DMS153 treated with DMSO at 0.1 percent for 48 hours (cell line): Measurements from ENCODE around the gene ILKAP.

ENCODE experiments used
- DNase-seq: peaks from one replicate; lab custom pipeline; 2025; ENCODE audit not compliant: unreplicated experiment; lab: John Stamatoyannopoulos, UW

ILKAP gene

DNA sequence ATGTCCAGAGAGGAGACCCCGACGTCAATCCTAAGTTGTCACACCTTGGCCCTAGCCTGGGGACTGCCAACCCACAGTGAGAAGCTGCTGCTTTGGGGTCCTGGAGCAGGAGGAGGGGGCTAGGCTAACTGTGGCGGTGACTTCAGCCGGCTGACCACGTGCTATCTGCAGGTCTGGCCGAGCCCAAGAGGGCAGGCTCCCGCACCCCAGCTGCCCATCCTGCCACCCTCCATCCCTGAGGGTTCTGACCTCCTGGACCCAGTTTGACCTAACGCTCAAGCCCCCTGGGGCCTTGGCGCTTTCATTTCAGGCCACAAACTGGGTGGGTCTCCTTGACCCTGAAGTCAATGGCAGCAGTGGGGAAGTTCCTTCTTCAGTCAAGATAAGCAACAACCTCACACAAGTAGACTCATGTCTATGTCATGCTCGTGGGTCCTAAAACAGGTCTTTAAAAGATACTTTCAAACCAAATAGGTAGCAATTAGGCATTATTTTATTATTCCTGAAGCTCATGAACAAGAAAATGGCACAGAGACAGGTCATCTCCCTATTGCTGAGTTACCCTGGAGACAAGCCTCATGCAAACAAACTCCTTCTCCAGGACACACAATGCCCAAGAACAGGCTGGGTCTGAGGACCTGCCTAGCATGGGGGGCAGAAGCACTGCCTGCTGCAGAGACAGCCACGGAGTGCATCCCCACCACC, 34.1 kb upstream of the ILKAP start:
- DNase-seq = no peak

DNA sequence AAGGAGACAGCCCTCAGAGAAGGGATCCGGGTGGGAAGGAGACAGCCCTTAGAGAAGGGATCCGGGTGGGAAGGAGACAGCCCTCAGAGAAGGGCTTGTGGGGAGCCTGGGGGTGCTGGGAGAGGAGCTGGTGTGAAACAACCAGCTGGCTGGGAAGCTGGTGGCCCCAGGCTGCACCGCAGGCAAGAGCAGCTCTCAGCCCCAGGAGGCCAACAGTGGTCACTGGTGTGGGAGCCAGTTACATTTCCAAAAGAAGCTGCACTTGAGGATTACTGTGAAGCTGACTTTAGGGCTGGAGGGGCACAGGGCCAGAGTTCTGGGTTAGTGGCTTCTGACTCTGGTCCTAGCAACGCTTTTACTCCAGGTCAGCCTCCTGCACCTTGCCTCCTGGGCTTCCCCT, 33.1 kb upstream of the ILKAP start:
- no peak for DNase-seq

DNA sequence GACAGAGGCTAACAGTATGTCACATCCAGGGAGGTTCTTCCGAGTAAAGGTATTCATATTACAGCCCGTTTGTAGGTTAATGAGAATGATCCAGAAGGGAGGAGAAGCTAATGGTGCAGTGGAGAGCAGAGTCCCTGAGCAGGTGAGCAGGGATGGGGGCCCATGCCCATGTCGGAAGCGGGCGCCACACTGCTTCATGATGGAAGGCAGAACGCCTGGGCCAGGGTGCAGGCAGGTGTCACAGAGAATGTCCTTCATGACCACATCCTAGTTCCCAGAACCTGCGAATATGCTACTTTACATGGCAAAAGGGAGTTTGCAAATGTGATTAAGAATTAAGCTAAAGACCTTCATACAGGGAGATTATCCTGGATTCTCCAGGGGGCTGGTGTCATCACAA, 32.4 kb upstream of the ILKAP start:
- no peak for DNase-seq

DNA sequence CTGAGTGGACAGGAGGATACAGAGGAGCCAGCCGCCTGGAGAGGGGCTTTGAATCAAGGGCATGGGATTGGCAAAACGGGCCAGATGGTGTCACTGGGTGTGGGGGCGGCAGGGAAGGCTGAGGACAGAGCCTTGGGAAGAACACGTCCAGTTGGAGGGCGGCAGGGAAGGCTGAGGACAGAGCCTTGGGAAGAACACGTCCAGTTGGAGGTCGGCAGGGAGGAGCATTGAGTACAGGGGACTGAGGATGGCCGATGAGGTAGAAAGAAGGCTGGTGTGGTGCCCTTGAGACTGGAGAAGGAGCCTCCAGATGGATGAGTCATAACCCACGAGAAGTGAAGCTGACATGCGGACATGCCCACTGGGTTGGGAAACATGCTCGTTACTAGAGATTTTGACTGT, 31.8 kb upstream of the ILKAP start:
- no peak for DNase-seq

DNA sequence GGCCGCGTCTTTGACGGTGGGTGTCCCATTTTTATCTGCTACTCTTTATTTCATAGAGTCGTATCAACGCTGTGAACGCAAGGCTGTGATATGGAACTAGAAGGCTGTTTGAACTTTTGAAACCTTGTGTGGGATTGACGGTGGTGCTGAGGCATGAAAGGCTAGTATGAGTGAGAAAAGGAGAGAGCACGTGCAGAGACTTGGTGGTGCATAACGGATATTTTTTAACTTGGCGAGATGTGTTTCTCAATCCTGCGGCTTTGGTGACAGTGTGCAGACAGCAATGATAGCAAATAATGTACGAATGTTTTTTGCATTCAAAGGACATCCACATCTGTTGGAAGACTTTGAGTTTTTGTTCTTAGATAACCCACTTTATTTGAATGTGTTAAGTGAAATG, 30.1 kb upstream of the ILKAP start:
- DNase-seq = no peak

DNA sequence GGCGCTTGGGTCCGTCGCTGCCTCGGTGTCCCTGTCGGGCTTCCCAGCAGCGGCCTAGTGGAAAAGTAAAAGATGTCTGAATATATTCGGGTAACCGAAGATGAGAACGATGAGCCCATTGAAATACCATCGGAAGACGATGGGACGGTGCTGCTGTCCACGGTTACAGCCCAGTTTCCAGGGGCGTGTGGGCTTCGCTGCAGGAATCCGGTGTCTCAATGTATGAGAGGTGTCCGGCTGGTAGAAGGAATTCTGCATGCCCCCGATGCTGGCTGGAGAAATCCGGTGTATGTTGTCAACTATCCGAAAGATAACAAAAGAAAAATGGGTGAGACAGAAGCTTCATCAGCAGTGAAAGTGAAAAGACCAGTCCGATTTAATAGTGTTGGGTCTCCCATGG, 28.3 kb upstream of the ILKAP start:
- no peak for DNase-seq

DNA sequence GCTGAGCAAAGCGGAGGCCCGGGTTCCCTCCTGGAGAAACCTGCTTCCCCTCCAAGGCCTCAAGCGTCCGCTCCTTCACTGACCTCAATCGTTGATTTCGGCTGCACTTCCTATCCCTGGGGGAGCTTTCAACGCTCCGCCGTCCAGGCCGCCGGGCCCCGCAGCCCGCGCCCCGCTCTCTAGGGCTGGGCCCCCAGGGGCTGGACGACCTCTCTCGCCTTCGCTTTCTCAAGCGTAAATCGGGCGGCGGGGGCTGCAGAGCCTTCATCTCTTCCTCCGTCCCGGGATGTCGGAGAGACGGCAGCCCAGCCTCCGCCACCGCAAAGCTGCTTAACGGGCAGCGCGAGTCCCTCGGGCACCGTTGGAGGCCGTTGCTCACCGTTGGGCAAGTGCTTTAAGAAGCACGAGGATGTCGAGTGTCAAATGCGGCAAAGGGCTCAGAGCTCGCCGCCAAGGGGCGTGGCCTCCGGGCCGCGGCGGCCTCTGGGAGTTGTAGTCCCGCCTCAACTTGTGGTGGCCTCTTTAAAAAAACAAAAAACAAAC, 27.8 kb upstream of the ILKAP start:
- no peak for DNase-seq

DNA sequence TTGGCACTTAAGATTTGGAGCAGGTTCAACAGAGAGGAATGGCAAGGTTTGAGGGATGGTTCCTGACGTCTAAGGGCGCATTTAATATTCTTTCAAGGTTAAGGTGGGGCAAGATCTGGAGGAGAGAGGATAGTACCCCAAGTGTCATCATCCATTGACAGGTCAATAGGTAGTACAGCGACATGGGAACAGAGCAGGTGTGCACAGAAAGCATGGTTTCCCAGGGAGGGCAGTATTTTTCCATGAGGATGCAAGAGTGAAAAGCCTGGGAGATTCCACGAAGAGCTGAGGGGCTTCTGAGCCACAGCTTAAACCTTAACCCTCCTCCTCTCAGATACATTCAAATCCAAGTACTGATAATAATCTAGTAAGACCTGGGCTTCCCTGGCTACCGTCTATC, 27.2 kb upstream of the ILKAP start:
- no peak for DNase-seq

DNA sequence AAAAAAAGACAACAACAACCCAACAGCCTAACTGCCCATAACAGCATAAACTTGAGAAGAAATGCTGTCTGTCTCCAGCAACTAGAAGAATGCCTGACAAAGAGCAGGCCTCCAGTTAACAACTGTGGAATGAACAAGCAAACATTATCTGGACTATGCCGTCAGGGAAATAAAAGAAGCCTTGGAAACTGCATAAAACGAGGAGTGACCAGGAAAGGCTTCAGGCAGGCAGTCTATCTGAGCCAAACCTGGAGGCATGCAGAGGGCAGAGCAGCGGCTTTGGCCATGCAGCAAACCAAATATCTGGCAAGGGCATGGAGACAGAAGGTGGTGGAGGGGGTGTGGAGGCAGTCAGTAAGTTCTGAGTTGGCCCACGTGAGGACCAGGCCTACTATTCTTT, 25.2 kb upstream of the ILKAP start:
- DNase-seq = no peak

DNA sequence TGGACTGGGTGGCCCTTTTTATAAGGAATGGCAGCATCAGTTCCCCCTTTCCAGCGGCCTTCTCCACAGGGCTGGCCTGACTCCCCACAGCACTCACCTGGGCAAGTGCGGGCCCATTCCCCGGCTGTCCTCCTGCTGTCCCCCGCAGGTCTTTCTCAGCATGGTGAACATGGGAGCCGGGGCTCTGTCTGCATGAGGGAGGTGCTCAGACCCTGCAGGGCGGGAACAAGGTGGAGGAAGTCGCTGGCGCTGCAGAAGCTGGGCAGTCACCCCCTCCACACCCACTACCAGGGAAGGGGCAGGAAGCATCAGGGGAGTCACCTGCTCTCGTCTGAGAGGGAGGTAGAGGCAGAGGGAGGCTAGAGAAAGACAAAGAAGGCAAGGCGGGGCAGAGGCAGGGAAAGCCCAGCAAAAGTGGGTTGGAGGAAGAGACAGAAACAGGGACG, 24.1 kb upstream of the ILKAP start:
- no peak for DNase-seq

DNA sequence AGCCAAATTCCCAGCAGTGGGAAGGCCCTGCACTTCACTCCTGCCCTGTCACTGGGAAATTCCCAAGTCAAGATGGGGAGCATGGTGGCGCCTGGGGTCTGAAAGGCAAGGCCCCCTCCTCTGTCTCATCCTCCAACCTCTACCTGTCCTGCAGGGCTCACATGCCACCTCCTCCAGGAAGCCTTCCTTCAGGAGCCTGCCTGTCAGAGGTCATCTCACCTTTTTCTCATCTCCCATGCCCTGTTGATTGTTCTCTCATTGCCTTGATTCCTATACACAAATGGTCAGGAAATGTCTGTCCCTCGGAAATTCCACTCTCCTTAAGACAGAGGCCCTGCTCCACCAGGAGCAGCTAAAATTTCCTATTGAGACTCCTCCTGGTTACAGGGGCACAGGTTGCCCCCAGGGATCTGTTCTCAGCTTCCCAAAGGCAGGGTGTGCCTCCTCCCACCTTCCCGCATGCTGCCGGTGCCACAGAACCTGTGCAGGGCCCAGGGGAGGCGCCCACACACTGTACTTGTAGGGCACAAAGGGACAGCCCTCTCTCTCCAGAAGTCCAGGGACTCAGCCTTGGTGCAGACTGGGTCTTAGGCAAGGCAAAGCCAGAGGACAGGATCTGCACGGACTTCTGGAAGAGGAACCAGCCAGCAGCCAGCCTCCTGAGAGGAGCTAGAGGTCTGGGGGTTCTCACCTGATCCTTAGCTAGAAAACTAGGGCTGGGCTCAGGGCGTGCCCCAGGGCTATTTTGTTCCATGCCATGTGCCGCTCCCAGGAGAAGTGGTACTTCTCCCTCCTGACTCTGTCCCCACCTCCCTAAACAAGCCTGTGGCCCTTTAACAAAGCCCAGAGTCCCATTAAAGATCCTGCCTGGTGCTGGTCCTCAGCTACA, 23.4 kb upstream of the ILKAP start:
- no peak for DNase-seq

DNA sequence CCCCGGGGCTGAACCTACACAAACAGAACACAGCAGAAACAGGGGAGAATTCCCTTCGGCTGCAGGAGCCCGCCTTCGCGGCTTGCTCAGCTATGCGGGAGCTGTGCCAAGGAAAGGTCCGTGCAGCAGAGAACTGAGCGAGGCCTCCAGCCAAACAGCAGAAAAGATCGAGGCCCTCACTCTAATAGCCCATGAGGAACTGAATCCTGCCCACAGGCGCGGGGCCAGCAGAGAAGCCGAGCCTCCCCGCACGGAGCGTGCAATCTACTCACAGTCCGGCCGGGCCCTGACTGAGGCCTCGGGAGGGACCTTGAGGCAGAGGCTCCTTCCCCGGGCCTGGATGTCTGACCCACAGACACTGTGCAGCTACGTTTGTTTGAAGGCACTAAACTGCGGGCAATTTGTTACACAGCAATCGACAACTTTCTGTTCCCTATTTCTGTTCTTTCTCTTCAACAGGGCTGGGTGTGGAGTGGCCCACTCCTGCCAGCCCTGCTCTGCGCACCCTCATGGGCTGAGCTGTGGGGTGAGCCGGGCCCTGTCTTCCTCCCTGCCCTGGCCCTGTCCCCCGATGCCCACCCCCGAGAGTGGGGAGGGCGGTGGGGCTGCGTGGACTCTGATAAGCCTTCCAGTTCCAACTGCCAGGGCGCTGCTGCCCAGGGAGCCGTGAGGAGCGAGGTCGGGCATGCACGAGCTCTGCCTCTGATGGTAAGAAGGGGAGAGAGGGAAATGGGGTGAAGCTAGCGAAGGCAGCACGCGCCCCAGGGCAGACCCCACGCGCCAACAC, 22.6 kb upstream of the ILKAP start:
- DNase-seq = no peak

DNA sequence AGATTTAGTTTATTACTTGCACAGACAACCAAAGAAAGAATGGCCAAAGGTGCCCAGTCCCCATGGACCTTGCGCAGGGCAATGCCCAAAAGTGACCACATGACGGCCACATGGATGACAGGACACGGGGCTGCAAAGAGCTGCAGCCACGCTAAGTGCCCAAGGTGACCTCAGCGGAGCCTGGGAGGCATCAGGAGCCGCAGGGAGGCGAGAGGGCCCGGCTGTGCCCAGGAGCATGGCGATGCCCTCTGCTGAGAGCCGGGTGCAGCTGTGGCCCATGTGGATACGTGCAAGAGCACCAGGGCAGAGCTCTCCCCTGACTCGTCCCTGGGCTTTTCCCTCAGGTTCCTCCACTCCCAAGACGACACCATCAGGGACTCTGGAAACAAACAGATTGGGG, 21.6 kb upstream of the ILKAP start:
- DNase-seq = no peak

DNA sequence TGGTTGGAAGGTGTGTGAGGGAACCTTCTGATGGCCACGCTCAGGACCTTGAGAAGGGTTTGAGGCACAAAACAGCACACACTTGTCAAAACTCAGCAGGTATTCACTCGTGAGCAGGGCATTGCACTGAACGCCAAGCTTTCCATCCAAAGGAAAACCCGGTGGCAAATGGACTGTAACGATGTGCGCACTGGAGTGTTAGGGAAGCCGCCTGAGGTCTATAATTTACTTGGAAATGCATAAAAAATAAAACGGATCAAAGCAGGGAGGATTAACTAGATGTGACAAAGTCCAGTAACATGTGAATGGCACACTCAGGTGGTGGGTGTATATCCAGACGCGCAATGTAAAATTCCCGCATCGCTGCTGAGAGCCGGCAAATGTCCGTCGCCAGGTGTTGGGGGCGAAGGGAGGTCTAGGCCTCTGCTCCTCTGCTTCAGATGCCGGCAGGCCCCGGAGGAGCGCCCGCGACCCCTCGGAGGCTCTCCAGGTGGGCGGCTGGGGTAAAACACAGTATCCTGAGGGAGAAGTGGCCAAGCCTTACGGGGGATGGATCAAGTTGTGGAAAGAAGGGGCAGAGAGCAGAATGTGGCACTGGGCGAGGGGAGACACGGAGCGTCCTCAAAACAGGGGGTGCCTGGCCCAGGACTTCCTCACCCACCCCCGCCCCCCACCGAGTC, 21.0 kb upstream of the ILKAP start:
- DNase-seq = no peak

DNA sequence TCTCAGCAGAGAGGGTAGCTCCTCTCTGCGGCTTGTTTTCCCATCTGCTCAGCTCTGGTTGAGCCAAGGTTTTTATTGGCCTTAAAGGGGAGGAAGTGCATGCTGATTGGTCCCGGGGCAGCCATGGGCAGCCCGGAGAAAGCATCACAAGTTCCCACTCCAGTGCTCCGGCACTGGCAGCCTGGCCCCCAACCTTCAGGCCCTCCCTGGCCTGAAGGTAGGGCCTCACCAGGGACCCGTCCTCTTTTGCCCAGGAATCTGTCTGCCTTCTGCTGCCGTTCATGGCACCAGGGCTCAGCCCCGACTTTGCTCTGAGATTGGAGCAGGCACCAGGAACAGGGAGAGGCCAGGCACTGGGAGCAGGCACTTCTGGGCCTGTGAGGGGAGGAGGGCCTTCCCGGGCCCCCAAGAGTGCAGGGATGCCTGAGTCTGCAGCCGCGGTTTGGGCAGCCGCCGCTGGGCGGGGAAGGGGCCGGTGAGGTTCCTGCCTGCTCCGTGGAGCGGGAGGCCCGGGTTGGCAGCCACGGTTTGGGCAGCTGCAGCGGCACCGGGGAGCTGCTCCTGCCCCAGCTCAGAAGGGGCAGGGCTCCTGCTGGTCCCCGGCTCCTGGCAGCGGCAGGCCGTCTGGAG, 17.5 kb upstream of the ILKAP start:
- no peak for DNase-seq

DNA sequence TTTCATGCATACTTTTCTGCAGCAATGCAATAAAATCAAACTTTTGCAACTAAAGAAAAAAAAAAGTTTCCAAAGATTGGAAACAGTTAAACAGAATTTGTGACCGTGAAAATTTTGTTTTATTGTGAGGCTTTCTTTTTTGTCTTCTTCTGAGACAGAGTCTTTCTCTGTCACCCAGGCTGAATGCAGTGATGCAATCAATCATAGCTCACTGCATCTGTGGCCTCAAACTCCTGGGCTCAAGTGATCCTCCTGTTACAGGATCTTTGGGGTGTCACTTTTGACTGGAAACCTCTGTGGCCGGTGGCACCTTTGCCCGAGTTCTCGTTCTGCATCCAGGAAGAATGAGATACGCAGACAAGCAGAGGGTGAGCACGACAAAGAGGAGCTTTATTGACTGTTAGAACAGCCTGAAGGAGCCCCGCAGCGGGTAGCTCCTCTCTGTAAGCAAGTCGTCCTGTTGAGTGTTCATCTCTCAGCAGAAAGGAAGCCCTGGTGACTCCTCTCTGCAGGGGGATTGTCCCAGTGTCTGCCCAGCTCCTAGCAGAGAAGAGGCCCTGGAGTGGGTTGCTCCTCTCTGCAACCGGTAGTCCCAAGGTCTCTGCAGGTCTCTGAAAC, 16.9 kb upstream of the ILKAP start:
- no peak for DNase-seq

DNA sequence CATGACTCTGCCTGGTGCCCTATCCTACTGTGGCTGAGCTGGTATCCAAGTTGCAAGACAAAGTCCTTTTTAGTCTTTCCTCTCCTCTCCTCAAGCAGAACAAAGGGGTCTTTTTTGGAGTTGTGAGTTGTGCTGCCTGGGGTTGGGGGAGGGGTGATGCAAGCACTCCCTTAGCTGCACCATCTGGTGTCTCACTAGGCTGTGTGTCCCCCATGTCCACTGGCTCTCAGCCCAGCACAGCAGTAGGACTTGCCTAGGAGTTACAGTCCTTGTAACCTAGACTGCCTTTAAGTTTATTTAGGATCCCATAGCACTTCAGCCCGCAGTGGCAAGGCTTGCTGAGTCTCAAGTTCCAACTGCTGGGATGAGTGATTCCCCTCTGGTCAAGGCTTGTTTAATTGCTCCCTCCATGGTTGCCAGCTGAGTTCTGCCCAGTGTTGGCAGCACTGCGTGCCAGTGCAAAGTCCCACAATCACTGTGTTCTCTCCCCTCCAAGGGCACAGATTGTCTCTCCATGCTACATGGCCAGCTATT, 13.2 kb upstream of the ILKAP start:
- DNase-seq = no peak

DNA sequence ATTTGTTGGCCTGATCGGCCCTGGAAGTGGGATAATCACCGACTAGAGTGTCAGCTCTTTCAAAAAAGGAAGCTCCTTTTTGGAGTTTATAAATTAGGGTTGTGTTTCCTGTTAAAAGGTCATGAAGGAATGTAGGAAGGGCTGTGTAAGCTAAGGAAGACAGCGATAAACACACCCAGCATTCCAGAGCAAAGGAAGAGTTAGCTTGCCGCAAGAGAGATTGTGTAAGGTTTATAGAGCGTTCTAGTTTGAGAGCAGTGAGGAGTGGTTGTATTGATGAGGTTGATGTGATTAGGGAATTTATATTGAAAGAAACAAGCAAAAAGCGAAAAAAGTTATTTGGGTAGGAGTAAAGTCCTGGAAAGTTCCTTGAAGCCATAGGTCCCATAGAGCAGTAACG, 3.5 kb upstream of the ILKAP start:
- DNase-seq = no peak

DNA sequence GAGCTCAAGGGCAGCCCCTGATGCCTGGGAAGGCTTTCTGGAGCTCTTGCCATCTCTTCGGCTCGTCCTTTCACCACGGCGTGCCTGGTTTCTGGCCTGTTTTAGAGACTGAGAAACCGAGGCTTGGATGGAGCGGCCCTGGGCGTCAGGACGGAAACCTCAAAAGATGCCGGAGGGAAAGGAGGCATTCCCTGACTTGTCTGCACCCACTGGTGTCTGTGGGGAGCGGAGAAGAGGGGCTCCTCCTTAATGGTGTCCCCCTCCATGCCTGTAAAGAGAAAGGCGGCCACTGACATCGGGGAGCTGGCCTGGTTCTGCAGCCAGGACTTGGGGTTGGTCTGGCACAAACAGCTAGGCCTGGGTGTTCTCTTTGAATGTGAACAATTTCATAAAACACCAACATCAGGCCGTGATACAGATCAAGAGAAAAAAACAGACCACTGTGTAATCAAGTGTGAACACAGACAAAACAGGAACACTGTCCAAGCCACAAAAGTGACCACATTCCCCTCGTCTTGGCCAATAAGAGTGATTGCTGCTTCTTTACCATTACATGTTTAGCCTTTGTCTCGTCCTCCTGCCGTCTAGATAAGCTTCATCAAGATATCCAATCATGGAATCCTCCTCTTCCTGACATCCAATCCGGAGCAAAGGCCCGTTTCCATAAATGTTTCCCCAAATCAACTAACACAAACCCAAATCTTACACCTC, 633 bp upstream of the ILKAP start:
- DNase-seq = no peak
